ENCODE results near the gene VWF.

- TF ChIP-seq EZH2 (IDR thresholded peaks at IDR 0.05; ENCODE audit: low read depth) (no peak), CTCF (conservative IDR thresholded peaks at IDR 0.05) (no peak)
Observed at GRCh38 chr12:6140651-6141447, 16.4 kb upstream of the VWF start.

Data from PC-9 (cell line).